Ishikawa (cell line): Measurements from ENCODE around the gene KCNA3.

Experiments
- CEBPB ChIP-seq: IDR thresholded peaks from 2 replicates; pipeline ENCODE4 v1.6.1; 2012
- CREB1 ChIP-seq: IDR thresholded peaks from 2 replicates; pipeline ENCODE4 v1.6.1; 2012; ENCODE audit warnings: low read depth
- EGR1 ChIP-seq: IDR thresholded peaks from 2 replicates; pipeline ENCODE4 v1.6.1; 2012
- EP300 ChIP-seq: IDR thresholded peaks from 2 replicates; pipeline ENCODE4 v1.6.1; 2012; ENCODE audit warnings: borderline replicate concordance
- FOXM1 ChIP-seq: IDR thresholded peaks from 2 replicates; pipeline ENCODE4 v1.6.1; 2012; ENCODE audit warnings: low read depth, borderline replicate concordance
- NFIC ChIP-seq: IDR thresholded peaks from 2 replicates; pipeline ENCODE4 v1.6.1; 2012
- RAD21 ChIP-seq: IDR thresholded peaks from 2 replicates; pipeline ENCODE4 v1.6.1; 2012; ENCODE audit warnings: low read depth
- TAF1 ChIP-seq: IDR thresholded peaks from 2 replicates; pipeline ENCODE4 v1.6.1; 2012; ENCODE audit warnings: low read depth, mild to moderate bottlenecking
- TCF12 ChIP-seq: IDR thresholded peaks from 2 replicates; pipeline ENCODE4 v1.6.1; 2012; ENCODE audit warnings: low read depth
- TEAD4 ChIP-seq: IDR thresholded peaks from 2 replicates; pipeline ENCODE4 v1.6.1; 2012
- YY1 ChIP-seq: IDR thresholded peaks from 2 replicates; pipeline ENCODE4 v1.6.1; 2012; ENCODE audit warnings: low read depth
- ZBTB7A ChIP-seq: IDR thresholded peaks from 2 replicates; pipeline ENCODE4 v1.6.1; 2012; ENCODE audit warnings: low read depth
- TF ChIP-seq, protein P1 (sequence below): IDR thresholded peaks from 2 replicates; pipeline ENCODE4 v1.6.1; 2012
- TF ChIP-seq, protein P2 (sequence below): IDR thresholded peaks from 2 replicates; pipeline ENCODE4 v1.6.1; 2012; ENCODE audit warnings: low read depth, mild to moderate bottlenecking
- TF ChIP-seq, protein P3 (sequence below): IDR thresholded peaks from 2 replicates; pipeline ENCODE4 v1.6.1; 2012

KCNA3 gene

DNA sequence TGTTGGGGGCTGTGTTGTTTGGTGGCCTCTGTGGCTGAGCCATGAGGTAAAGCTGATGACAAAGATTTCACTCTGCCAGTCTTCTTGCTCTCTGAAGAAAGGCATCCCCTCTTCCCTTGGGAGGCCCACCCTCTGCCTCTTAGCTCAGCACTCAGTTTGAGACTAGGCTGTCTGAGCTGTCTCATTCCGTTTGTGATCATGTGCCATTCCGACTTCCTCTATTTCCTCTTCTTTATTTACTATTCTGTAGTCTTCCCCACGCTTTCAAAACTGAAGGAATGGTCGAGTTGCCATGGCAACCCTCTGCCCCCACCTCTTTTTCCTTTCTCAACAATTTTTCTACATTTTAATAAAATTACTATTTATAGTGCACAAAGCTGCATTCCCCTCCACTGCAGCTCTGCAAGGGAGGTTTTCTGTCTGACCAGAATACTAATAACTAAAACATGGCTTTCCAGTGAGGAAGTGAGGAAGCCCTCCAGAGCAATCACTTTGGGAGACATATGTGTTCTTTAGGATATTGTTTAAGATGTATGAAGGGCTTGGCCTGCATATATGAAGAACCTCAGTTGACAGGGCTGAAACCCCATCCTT, 30.8 kb downstream of the KCNA3 start:
- TF ChIP-seq CEBPB, result no peak
- TF ChIP-seq TEAD4, result no peak
- TF ChIP-seq, protein P1, sequence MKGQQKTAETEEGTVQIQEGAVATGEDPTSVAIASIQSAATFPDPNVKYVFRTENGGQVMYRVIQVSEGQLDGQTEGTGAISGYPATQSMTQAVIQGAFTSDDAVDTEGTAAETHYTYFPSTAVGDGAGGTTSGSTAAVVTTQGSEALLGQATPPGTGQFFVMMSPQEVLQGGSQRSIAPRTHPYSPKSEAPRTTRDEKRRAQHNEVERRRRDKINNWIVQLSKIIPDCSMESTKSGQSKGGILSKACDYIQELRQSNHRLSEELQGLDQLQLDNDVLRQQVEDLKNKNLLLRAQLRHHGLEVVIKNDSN, result no peak
- TF ChIP-seq, protein P2, sequence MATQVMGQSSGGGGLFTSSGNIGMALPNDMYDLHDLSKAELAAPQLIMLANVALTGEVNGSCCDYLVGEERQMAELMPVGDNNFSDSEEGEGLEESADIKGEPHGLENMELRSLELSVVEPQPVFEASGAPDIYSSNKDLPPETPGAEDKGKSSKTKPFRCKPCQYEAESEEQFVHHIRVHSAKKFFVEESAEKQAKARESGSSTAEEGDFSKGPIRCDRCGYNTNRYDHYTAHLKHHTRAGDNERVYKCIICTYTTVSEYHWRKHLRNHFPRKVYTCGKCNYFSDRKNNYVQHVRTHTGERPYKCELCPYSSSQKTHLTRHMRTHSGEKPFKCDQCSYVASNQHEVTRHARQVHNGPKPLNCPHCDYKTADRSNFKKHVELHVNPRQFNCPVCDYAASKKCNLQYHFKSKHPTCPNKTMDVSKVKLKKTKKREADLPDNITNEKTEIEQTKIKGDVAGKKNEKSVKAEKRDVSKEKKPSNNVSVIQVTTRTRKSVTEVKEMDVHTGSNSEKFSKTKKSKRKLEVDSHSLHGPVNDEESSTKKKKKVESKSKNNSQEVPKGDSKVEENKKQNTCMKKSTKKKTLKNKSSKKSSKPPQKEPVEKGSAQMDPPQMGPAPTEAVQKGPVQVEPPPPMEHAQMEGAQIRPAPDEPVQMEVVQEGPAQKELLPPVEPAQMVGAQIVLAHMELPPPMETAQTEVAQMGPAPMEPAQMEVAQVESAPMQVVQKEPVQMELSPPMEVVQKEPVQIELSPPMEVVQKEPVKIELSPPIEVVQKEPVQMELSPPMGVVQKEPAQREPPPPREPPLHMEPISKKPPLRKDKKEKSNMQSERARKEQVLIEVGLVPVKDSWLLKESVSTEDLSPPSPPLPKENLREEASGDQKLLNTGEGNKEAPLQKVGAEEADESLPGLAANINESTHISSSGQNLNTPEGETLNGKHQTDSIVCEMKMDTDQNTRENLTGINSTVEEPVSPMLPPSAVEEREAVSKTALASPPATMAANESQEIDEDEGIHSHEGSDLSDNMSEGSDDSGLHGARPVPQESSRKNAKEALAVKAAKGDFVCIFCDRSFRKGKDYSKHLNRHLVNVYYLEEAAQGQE, result no peak
- no peak for TF ChIP-seq EGR1
- TF ChIP-seq RAD21, result no peak
- no peak for TF ChIP-seq YY1
- TF ChIP-seq NFIC, result no peak
- no peak for TF ChIP-seq TAF1
- TF ChIP-seq EP300, result no peak
- TF ChIP-seq, protein P3, sequence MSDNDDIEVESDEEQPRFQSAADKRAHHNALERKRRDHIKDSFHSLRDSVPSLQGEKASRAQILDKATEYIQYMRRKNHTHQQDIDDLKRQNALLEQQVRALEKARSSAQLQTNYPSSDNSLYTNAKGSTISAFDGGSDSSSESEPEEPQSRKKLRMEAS, result no peak
- TF ChIP-seq TCF12, result no peak

DNA sequence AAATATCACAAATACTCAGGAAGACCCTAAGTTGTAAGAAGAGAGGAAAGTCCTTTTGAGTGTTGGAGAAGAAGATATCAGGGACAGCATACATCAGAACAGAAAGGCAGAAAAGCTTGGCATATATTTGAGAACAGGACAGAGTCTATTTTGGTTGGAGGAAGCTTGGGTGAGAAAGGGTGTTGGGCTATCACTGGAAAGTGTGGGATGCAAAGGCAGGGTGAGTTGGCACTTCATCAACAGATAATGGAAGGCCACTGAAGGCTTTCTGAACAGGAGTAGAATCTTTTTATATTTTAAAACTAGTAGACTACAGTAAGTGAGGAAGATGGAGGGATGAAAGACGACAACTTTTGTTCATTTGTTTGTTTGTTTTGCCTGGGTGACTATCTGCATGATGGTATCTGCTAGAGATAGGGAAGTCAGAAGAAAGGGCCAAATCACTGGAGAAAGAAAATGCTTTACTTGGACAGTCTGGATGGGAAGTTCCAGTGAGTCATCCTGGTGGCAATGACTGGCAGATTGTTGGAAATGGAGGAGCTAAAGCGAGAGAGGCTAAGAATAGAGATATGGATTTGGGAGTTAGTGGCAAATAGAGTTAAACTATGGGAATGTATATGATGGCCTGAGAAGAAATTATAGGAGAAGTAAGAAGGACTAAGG, 34.9 kb downstream of the KCNA3 start:
- TF ChIP-seq, protein P1, result no peak
- TF ChIP-seq TCF12 (no peak), CEBPB (no peak)

DNA sequence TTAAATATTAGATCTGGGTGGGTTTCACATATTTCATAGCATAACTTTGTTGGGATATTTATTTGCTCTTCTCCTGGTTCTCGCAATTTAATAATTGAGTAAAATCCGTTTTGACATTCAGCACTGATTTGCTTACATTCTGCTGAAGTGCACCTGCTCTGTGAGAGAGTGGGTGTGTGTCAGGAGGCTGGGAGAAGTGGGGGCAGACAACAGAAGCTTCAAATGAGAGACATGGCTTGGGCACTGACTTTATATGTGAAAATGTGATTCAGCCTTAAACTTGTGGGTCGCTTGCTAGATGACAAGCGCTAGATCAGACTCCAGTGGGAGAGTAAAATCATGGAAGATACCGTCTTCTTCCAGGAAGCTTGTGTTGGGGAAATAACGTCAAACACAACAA, 36.2 kb downstream of the KCNA3 start:
- TF ChIP-seq FOXM1 (no peak), RAD21 (no peak), NFIC (no peak), TEAD4 (no peak), ZBTB7A (no peak), CEBPB (no peak), EGR1 (no peak), TAF1 (no peak), EP300 (no peak), TCF12 (no peak), CREB1 (no peak)
- TF ChIP-seq, protein P2, result no peak
- TF ChIP-seq, protein P1, result no peak
- TF ChIP-seq, protein P3, result no peak

DNA sequence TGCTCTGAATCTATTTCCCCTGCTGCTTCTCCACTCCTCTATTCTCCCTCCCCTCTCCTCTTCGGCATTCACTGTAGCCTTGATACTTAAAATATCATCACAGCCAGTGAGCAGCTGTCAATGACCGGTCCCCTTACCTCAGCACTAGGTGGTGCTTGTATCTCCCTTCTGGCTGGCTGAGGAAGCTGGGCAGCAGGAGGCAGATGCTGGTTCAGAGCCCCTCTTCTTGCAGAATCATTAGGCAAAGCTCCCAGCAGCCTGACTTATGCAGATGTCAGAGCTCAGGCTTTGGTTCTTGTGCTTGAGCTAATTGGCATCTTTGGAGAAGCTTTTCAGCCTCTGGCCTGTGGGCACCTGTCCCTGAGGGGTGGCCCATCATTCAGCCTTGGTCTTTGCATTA, 36.7 kb downstream of the KCNA3 start:
- no peak for TF ChIP-seq EGR1
- TF ChIP-seq FOXM1, result no peak
- TF ChIP-seq, protein P1, result no peak
- no peak for TF ChIP-seq NFIC
- no peak for TF ChIP-seq CREB1
- TF ChIP-seq CEBPB, result no peak
- no peak for TF ChIP-seq YY1
- no peak for TF ChIP-seq TAF1
- TF ChIP-seq, protein P2, result no peak
- no peak for TF ChIP-seq TEAD4
- TF ChIP-seq, protein P3, result no peak
- no peak for TF ChIP-seq EP300
- TF ChIP-seq TCF12, result no peak
